ENCODE results near the gene ZBTB6. TPM values are rescaled to one million over a fixed set of nuclear protein-coding genes. Genes with fewer than 3 reads are reported as not detected.

ZBTB6 gene
- total RNA-seq, 1 donor from 2014 or later: 9.0 TPM

GRCh38 chr9:122950263-122950662 is 37.1 kb upstream of the ZBTB6 start:
- H3K27ac Mint-ChIP-seq: no peak overlapping the region
- peaks cover 35% of the 10 kb centered on the region for H3K4me1 Mint-ChIP-seq (ENCODE audit: low read depth)
- no peaks in the 10 kb centered on the region for H3K27me3 Mint-ChIP-seq
- no peak overlapping the region for H3K4me3 Mint-ChIP-seq (ENCODE audit: low read depth)
- no peaks in the 10 kb centered on the region for H3K36me3 Mint-ChIP-seq (ENCODE audit: insufficient read depth)
- no peaks in the 10 kb centered on the region for H3K9me3 Mint-ChIP-seq (ENCODE audit: low read depth)
- TF ChIP-seq, protein P1, sequence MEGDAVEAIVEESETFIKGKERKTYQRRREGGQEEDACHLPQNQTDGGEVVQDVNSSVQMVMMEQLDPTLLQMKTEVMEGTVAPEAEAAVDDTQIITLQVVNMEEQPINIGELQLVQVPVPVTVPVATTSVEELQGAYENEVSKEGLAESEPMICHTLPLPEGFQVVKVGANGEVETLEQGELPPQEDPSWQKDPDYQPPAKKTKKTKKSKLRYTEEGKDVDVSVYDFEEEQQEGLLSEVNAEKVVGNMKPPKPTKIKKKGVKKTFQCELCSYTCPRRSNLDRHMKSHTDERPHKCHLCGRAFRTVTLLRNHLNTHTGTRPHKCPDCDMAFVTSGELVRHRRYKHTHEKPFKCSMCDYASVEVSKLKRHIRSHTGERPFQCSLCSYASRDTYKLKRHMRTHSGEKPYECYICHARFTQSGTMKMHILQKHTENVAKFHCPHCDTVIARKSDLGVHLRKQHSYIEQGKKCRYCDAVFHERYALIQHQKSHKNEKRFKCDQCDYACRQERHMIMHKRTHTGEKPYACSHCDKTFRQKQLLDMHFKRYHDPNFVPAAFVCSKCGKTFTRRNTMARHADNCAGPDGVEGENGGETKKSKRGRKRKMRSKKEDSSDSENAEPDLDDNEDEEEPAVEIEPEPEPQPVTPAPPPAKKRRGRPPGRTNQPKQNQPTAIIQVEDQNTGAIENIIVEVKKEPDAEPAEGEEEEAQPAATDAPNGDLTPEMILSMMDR (IDR thresholded peaks at IDR 0.05; ENCODE audit: unreplicated experiment): no peak
- no peak for DNase-seq (ENCODE audit: low spot score, unreplicated experiment)

DNA sequence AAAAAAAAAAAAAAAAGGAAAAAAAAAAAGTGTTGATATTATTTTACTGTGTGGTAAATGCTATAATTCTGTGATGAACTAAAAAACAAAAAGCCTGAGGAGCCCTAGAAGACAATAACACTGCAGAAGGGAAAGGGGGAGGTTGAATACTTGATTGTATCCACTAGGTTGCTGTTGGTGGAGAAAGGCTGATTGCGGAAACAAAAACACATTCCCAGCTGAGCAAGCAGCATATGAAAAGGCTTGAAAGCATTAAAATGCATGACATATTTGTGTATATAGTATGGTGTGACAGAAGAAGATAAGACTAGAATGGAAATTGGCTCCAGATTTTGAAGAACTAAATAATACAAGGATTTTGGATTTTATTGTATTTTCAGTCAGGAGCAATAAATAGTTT is 36.6 kb upstream of the ZBTB6 start:
- H3K4me1 Mint-ChIP-seq (ENCODE audit: low read depth): peaks cover 31% of the 10 kb centered on the region
- no peaks in the 10 kb centered on the region for H3K9me3 Mint-ChIP-seq (ENCODE audit: low read depth)
- no peak overlapping the region for H3K4me3 Mint-ChIP-seq (ENCODE audit: low read depth)

DNA sequence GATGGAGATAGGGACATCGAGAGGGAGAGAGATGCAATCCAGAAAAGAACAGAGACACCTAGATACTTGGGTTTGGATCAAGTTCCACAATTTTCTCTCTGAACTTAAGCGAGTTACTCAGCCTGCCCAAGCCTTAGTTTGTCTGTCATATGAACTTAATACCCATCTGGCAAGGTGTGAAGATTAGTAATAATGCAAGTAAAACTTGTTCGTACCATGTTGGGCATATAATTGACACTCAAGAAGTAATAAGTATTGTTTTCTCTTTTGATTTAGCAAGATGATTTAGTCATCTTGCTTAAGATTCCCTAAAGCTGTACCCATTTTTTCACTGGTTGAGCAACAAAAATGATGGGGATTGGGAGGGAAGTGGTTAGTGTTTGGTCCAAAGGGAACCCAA is 35.2 kb upstream of the ZBTB6 start:
- TF ChIP-seq, protein P1 (IDR thresholded peaks at IDR 0.05; ENCODE audit: unreplicated experiment): no peak
- H3K9me3 Mint-ChIP-seq (ENCODE audit: low read depth): no peaks in the 10 kb centered on the region
- peak overlapping the region; percentile 80 for H3K27ac Mint-ChIP-seq
- DNase-seq (ENCODE audit: low spot score, unreplicated experiment): no peak
- H3K27me3 Mint-ChIP-seq: no peaks in the 10 kb centered on the region
- no peaks in the 10 kb centered on the region for H3K36me3 Mint-ChIP-seq (ENCODE audit: insufficient read depth)
- no peak overlapping the region for H3K4me3 Mint-ChIP-seq (ENCODE audit: low read depth)
- H3K4me1 Mint-ChIP-seq (ENCODE audit: low read depth): peaks cover 31% of the 10 kb centered on the region

More for the DNA sequence above, 36.6 kb upstream of the ZBTB6 start:
- TF ChIP-seq, protein P1 (IDR thresholded peaks at IDR 0.05; ENCODE audit: unreplicated experiment): no peak
- H3K27me3 Mint-ChIP-seq: no peaks in the 10 kb centered on the region
- no peak overlapping the region for H3K27ac Mint-ChIP-seq
- DNase-seq (ENCODE audit: low spot score, unreplicated experiment): no peak
- H3K36me3 Mint-ChIP-seq (ENCODE audit: insufficient read depth): no peaks in the 10 kb centered on the region

DNA sequence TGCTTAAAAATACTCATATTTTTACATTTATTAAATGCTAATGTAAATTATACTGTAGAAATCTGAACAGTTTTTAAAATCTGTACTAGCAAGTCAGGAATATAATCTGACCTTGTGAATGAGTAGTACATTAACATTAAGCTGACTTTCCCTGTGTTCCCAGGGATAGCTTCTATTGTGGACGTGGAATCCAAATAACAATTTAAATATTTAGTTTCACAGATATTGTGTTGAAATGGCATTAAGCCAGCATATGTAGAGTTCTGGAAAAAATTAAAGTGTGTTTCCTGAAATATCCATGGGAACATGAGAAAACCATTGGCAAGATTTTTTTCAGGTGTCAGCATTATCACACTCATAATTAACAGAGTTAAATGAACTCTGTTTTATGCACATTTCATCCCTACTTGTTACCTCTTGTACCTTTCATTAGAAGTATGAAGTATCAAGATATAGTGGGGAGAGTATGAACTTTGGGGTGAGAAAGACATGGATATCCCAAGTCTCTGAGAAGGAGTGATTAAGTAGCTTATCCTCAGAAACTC is 33.4 kb upstream of the ZBTB6 start:
- Mint-ChIP-seq H3K27me3 (no peaks in the 10 kb centered on the region), H3K27ac (no peak overlapping the region), H3K9me3 (ENCODE audit: low read depth) (no peaks in the 10 kb centered on the region), H3K4me1 (ENCODE audit: low read depth) (peaks cover 41% of the 10 kb centered on the region), H3K4me3 (ENCODE audit: low read depth) (no peak overlapping the region), H3K36me3 (ENCODE audit: insufficient read depth) (no peaks in the 10 kb centered on the region)
- DNase-seq (ENCODE audit: low spot score, unreplicated experiment): no peak
- TF ChIP-seq, protein P1 (IDR thresholded peaks at IDR 0.05; ENCODE audit: unreplicated experiment): no peak

DNA sequence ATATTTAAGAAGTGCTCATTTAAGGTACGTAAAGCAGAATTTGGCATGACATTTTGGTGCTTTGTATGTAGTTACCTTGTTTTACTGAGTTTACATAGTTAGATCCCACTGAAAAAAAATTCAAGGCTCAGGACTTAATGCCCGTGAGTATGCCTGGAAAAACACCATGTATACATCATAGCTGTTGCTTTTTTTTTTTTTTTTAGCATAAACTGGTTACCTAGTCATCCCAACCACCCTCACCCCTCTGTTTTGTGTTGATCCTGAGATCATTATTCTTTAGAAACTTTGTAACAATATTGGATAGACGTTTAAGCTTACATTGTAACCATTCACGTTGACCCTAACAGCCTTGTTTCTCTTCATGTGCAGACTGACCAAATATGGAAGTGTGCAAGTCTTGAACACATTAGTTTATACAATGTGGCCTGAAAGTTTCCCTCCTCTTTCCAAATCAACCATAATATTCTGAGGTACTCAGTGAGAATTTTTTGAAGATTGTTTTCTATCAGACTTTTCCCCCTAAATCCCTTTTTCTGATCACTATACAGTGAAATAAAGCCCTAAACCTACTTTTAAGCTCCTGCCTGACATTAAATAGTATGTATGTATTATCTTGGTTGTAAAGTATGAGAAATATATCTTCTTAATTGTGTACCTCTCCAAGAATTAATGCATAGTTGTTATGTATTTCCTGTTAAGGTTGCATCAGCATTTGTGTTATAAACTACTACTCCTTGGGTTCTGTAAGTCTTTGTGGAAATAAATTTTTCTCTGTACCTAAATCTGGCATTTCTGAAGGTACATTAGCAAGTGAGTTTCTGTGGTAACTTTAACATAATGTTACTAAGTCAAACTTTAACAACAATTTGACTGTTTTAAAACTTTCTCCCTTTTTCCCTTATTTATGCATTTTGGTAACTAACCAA is 32.1 kb upstream of the ZBTB6 start:
- H3K4me3 Mint-ChIP-seq (ENCODE audit: low read depth): no peak overlapping the region
- H3K27ac Mint-ChIP-seq: peak overlapping the region; percentile 34
- no peaks in the 10 kb centered on the region for H3K36me3 Mint-ChIP-seq (ENCODE audit: insufficient read depth)
- H3K27me3 Mint-ChIP-seq: no peaks in the 10 kb centered on the region
- H3K9me3 Mint-ChIP-seq (ENCODE audit: low read depth): no peaks in the 10 kb centered on the region
- TF ChIP-seq, protein P1 (IDR thresholded peaks at IDR 0.05; ENCODE audit: unreplicated experiment): no peak
- peaks cover 44% of the 10 kb centered on the region for H3K4me1 Mint-ChIP-seq (ENCODE audit: low read depth)
- no peak for DNase-seq (ENCODE audit: low spot score, unreplicated experiment)
